GM19239 (cell line): ENCODE results near the gene AGBL1.

Experiments
- DNase-seq: peaks from one replicate; pipeline ENCODE4 v3.0.0; 2011; ENCODE audit warnings: low spot score; ENCODE audit not compliant: insufficient read length
- FAIRE-seq: peaks from 2 replicates; lab custom pipeline; 2011; peaks lifted over from hg19 to GRCh38; lab: Jason Lieb, UNC

Gene AGBL1

DNA sequence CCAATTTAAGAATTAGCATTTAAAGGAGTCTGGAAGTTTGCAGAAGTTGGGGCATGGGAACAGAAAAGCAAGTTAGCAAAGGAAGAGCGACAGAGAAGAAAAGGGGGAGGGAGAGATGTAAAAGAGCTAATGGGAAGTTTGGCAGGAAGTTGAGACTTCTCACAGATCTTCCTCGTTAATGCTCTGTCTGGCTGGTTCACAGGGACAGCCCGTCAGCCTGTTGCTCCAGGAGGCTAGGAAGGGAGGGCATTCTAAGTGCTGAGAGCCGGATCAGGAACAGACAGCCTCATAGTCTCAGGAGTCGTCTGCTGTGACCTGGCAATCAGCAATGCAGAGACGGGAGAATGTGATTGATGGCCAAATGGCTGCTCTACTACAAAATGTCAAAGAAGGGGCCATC lies 150.3 kb downstream of the AGBL1 start:
- FAIRE-seq (no peak), DNase-seq (no peak)

DNA sequence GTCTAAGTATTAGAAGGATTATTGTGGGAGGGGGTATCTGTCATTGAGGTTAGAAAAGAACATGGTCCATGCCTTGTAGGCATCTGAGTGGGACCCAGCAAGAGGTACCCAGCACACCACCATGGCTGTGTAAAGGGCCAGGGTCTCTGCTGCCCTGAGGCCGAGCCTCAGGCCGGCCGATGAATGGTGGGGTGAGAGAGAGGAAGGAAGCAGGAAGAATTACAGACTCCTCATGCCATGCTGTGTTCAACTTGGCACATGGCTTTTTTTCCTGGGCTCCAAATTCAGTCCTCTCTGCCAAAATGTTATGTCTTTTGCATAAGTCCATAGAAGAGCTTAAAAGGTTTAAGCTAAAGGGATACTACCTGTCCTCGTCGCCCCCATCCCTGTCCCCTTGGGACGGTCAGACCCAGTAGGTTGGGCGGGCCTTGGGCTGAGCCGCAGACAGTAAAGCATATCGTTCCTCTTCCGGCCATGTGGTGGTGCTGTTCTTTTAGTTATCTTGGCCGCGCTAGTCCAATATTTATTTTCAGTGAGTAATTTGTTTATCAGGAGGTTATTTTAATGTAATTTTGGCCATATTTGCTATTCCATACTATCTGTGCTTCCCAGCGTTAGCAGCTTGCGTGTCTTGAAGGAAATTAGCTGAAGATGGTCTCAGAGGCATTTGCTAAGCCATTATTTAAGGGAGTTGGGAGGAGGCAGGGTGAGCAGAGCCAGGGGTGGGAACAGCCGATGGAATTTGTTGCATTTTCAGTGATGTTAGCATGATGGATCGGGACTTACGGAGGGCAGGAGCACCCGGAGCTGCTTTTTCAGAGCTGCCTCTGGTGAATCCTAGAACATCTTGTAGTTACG lies 152.4 kb downstream of the AGBL1 start:
- DNase-seq = no peak
- FAIRE-seq = no peak

DNA sequence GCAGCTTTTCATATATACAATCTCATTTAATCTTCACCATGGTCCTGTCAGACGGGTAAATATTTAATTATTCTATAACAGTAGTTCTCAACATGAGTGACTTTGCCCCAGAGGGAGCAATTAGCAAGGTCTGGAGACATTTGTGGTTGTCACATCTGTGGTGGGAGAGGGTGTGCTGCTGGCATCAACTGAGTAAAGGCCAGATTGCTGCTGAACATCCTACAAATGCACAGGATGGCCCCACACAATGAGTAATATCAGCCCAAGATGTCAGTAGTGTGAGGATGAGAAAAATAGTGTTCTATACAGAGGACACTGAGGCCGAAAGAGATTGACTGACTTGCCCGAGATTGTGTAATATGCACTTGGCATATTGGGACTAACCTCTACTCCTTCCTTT lies 156.0 kb downstream of the AGBL1 start:
- DNase-seq (no peak), FAIRE-seq (no peak)

DNA sequence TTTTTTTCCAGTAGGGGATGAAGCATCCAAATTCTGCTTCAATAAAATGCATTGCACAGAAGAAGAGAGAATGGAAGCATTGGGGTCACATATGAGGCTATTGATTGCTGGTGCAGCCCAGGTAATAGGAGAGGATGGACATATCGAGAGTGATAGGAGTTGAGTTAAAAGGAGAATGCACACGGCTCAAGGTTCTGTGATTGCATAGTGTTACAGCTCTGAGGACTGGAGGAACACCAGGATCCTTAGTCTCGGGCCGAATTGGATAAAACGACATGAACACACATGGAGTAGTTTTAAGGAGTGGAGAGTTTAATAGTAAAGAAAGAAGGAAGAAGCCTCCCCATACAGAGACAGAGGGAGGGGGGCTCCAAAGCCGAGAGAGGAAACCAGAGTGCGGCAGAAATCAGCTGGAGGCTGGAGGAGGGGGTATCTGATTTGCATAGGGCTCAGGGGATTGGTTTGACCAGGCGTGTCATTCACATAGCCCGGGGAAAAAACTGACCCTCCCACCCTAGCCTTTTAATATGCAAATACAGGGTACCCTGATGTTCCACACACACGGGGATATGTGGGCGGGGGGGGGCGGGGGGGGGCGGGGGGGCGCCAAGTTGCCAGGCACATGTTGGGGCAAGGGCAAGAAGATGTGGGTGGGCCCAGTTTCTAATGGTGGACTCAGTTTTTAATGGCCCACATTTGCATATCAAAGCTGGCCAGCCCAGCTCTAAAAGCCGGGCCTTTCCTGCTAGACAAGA lies 156.9 kb downstream of the AGBL1 start:
- FAIRE-seq (no peak), DNase-seq (no peak)

DNA sequence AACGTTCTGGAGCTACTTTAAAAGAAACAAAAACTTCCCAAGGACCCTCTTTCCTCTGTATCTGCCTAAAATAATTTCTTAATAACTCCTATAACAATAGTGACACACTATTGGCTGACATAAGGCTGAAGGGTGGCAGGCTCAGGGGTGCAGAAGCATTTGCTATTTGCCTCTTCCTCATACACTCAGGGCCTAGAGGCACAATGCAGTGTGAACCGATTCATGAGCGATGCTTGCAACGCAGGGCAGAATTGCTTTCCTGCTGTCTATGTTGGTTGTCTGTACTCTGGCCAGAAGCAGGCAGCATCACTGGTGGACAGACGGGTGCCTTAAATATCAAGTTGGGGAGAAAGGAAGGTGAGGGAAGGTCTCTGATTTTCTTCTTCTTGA lies 157.4 kb downstream of the AGBL1 start:
- no peak for FAIRE-seq
- no peak for DNase-seq

DNA sequence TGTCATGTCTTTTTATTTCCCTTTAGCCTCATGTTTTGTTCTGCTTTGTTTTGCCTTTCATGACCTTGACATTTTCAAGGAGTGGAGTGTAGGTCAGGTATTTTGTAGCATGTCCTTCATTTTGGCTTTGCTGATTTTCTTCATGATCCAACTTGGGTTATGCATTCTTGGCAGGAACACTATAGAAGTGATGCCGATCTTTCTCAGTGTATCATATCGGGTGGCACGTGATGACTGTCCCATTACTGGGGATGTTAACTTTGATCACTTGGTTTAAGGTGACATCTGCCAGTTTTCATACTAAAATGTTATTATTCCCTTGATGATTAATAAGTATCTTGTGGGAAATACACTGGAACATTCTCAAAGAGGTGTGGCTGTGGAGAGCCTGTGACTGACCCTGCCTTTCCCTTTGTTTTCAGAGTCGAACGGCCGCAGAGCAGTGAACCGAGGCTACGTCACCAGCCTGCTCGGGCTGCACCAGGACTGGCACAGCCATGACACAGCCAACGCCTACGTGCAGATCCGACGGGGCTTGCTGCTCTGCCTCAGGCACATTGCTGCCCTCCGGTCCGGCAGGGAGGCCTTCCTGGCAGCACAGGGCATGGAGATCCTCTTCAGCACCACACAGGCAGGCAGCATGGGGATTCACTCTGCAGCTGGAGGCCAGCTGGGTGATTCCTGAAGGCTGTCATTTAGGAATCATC lies 167.7 kb downstream of the AGBL1 start:
- FAIRE-seq = no peak

DNA sequence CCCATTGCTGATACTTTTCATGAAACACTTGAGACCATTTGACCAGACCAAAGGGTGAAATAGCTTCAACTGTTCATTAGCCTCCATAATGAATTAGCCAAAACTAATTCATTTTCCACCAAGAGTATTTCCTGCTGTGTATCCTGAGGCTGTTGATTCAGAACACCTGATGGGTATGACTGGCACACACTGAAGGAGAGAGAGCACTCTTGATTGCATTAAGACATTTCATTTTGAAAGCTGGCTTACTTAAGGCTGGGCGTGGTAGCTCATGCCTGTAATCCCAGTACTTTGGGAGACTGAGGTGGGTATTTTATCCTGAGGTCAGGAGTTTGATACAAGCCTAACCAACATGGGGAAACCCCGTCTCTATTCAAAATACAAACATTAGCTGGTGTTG lies 175.6 kb downstream of the AGBL1 start:
- DNase-seq (no peak), FAIRE-seq (no peak)

More for the DNA sequence above, 167.7 kb downstream of the AGBL1 start:
- DNase-seq = no peak

DNA sequence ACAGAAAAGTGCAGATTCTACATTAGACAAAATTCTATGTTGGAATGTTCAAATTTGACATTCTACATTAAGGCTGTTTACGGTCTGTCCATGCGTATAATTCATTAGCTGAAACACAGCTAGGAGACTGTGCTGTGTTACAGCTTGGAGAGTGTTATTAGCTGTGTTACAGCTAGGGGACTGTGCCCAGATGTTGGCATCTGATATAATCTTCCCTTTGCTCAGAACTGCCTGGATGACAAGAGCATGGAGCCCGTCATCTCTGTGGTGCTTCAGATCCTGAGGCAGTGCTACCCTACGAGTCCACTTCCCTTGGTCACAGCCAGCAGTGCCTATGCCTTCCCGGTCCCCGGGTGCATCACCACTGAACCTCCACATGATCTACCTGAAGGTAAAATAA lies 177.0 kb downstream of the AGBL1 start:
- no peak for FAIRE-seq

DNA sequence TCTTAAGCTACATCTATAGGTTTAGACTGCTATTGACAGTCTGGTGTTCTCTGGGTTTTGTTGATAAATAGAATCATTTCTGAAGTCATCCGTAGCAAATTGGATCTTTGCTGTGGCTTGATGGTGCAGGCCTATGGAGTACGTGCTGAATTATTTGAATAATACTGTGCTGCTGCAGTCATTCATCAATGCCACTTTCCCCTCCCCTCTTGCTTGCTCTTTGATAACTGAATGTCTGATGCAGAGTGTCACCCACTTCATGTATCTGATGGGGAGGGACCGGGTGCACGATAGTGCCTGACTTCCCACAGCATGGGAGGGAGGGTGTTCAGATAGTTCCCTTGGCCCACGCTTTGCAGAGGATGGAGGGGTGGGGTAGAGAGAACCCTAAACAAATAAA lies 179.9 kb downstream of the AGBL1 start:
- FAIRE-seq (no peak), DNase-seq (no peak)

More for the DNA sequence above, 177.0 kb downstream of the AGBL1 start:
- no peak for DNase-seq

DNA sequence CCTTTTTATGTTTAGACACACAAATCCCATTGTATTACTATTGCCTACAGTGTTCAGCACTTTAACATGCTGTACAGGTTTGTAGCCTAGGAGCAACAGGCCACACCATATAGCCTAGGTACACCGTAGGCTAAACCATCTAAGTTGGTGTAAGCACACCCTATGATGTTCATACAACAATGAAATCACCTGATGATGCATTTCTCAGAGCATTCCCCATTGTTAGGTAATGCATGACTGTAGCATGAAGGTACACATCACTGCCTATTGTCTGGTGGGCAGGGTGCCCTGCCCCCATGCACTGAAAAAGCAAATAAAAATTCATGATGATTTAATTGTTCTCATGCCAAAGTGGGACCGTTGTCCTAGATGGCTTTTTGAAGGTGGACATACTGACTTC lies 183.6 kb downstream of the AGBL1 start:
- FAIRE-seq (no peak), DNase-seq (no peak)

DNA sequence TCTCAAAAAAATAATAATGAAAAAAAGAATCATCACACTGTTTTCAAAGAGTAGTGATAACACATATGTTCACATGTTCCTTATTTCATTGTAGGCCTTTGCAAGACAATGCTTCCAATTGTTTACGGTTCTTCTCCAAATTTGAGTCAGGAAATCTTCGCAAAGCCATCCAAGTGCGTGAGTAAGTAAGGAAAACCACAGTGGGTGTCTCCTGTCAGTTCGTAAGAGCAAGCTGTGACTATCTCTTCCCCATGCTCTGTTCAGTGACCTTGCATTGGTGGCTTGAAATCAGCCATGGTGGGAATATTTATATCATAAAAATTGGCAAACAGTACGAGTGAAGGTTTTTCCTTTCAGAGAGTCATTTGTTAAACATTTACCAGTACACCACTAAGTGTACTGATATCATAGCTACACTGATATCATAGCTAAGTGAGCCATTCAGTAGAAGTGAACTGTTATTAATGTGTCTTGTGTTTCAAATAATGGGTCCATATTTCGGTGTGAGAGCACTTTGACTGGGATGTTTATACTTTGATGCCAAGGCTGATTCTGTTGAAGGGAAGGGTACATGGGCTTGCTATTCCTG lies 187.3 kb downstream of the AGBL1 start:
- DNase-seq = no peak
- FAIRE-seq = no peak

DNA sequence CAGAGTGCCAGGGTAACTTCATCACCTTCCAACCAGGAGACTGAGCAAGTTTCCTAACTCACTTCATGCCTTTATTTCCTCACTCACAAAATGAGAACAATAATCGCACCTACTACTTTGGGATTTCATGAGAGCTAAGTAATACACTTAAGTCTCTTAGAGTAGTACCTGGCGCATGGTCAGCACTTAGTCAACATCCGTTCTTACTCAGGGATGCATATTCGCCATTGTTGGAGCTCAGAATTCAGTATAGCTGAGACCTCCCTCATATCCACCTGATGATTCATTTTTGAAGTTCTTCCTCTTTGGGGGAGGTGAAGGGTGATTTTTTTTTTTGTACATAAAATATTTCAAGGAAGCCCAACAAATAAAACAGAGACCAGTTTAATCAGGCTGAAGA lies 188.2 kb downstream of the AGBL1 start:
- FAIRE-seq (no peak), DNase-seq (no peak)

DNA sequence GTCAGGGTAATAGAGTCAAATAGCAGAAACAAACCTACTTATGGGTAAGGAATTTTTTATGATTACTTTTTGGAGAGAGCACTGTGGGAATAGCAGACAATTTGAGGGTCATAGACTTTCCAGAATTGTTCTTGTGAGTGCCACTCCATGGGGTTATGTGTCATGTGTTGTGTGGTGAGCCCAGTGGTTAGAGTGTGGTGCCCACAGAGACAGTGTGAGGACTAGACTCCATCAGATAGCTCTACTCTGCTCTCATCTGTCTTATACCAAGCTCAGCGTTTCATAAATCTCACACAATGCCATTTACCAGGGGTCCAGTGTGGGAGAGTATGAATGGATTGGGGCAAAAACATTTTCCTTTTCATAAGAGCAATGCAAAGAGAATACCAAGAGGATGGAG lies 188.9 kb downstream of the AGBL1 start:
- FAIRE-seq = no peak

DNA sequence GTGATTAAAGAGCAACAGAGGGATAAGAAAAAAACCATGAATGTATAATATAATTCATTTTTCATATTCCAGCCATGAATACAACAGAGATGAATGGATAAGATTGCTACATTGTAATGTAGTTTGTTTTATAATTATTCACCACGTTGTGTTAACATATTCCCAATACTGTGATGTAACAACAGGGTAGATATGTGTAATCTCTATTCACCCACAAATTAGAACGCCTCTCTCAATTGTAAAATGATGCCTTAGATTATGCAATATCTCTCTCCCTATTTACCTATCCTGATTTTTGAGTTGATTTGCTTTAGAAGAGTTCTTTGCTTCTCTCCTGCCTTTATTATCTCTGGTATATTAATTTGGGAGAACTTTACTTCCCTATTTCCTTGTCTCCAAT lies 193.6 kb downstream of the AGBL1 start:
- FAIRE-seq = no peak
- no peak for DNase-seq

More for the DNA sequence above, 188.9 kb downstream of the AGBL1 start:
- no peak for DNase-seq

DNA sequence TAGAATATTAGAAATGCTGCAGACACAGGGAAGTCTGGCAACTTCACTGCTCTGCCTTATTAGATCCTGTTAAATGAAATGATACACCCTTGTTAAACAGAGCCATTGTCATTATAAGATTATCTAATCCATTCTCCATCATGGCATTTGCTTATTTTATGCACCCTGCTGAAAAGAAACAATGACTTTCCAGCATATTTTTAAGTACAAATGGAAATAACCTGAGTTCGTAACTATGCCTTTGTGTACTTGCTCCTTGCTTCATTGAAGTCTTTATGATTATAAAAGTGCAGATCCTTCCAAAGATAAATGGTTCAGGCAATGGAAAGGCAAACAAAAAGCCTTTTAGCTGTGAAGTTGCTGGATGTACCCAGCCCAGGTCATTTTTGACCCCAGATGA lies 195.7 kb downstream of the AGBL1 start:
- DNase-seq = no peak
- no peak for FAIRE-seq

DNA sequence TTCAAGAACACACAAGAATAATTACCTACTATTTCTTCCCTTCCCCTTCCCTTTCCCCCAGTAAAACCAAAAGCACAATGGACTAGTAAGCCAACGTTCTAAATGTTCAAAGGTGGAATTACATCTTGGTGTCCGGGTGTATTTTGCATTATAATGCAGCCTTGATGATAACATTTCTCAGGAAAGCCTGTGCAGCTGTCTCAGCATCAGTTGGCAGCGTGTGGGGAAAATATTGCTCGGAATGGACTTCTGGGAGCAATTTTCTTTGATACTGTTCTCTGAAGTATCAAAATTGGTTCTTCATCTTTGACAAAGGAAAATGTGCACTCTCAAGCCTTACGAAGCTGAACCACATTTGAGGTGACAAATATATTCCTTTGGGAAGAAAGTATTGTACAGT lies 198.9 kb downstream of the AGBL1 start:
- DNase-seq = no peak
- FAIRE-seq = no peak

DNA sequence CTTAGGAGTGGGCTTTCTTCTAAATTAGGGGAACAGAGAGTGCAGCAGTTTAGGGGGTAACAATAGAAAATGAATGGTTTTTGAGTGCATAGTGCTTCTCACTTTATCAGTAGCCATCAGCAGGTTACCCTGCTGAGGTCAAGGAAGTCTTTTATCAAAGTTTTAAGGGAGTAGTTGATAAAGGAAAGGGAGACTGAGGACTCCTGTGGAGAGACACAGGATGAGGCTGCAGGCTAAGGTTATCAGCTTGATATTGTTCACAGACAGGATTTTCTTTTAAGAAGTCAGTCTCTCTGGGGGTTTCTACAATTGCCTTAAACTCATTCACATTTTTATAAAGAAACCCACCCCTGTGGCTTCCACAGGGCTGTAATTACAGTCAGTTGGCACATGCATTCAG lies 205.0 kb downstream of the AGBL1 start:
- DNase-seq (no peak), FAIRE-seq (no peak)

DNA sequence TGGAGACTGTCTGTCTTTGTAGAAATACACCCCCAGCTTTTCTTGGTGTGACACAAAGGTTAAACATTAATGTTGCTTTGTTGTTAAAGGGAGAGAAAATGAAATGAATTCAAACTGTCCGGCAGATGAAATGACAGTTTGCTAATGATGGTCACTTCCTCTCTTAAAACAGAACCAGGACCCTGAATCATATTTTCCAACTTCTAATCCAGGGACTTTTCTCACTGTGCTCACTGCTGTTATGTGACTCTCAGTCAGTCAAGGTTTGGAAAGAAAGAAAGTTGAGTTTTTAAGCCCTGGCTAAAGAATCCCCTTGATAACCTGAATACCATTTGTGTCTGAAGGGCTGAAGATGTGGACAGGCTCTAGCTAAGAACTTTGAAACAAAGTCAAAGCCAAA lies 215.8 kb downstream of the AGBL1 start:
- FAIRE-seq (no peak), DNase-seq (no peak)

DNA sequence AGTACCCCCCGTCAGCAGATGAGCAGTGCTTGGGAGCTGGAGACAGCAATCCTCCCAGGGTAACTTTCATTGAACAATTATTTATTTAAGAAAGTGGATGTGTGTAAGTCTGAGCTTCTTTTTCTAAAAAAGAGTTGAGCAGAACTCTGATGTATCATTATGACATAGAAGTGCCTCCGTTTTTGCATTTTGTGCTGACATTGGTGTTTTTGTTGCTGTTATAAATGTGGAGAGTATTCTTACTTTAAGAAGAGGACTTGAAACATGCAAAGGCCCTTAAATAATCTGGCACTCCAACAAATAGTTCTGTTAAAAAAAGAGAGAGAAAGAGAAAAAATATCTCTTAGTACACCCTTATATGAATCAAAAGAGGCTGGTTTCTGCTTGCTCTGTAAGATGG lies 217.1 kb downstream of the AGBL1 start:
- DNase-seq = no peak
- FAIRE-seq = no peak

DNA sequence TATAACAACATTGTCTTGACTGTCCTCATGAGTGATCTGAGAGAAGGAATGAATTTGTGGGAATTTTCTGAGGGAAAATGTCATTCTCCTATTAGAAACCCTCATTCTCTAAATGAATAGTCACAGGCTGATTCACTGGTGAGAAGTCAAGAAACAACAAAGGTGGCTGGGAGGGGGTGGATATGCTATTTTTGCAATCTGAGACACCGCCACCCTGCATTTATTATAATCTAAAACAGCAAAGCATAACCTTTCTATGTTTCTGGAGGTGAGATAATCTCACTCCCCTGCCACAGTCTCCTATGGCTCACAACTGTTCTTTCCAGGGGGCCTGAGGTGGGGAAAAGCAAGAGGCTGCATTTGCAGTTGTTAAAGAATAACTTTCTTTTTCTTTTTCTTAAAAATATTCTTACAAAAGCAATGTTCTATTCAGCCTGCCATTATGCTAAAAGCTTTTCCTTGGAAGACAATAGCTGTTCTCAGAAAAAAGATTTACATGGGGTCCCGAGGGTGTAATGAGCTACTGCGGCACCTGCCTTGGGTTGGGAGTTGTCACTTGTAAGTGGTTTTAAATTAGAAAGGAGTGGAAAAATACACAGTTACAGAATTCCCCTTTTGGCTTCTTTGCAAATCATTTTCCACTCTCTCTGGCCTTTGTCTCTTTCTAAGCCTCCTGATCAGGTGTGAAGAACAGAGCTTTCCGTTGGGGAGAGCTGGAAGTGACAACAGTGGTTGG lies 220.9 kb downstream of the AGBL1 start:
- no peak for DNase-seq
- no peak for FAIRE-seq
